H1 (cell line): Measurements from ENCODE around the gene SLC1A5. TPM values are rescaled to one million over a fixed set of nuclear protein-coding genes. Genes with fewer than 3 reads are reported as not detected.

Experiments used
- CTCF ChIA-PET: fragments of 300-600 bp; sonication (Branson Sonifier 250); formaldehyde crosslinking; loops from one replicate; lab custom pipeline; 2021; ENCODE audit not compliant: partially characterized antibody; lab: Charles Lee
- POLR2A ChIA-PET: fragments of 300-600 bp; sonication (Branson Sonifier 250); formaldehyde crosslinking; loops from one replicate; lab custom pipeline; 2021; ENCODE audit warnings: inconsistent platforms; ENCODE audit not compliant: partially characterized antibody; lab: Charles Lee
- DNase-seq, 2 experiments: peaks; one replicate each; pipeline versions ENCODE4 v3.0.0 to v3.0.0-alpha.2; 2010 to 2022; ENCODE audit warnings: low spot score in 2 of 2, low read depth in 1 of 2, mixed read lengths in 1 of 2
- FAIRE-seq: peaks from 2 replicates; lab custom pipeline; 2011; peaks lifted over from hg19 to GRCh38; lab: Jason Lieb, UNC
- H2AFZ ChIP-seq: 2 replicates; pipeline ENCODE4 v1.8.1; 2012; ENCODE audit warnings: low read length, inconsistent platforms
- H2AK5ac ChIP-seq: 2 replicates; pipeline ENCODE4 v1.6.1; 2013; ENCODE audit warnings: low read depth, low read length
- H2BK120ac ChIP-seq: replicated peaks from 2 replicates; pipeline ENCODE3; 2013; ENCODE audit warnings: low read depth, low read length, inconsistent platforms
- H2BK12ac ChIP-seq: 2 replicates; pipeline ENCODE4 v1.6.1; 2013; ENCODE audit warnings: low read depth, low read length
- H2BK15ac ChIP-seq: 2 replicates; pipeline ENCODE4 v1.6.1; 2013; ENCODE audit warnings: low read length
- H2BK20ac ChIP-seq: 2 replicates; pipeline ENCODE4 v1.6.1; 2013; ENCODE audit warnings: low read length
- H2BK5ac ChIP-seq: 2 replicates; pipeline ENCODE4 v1.6.1; 2013; ENCODE audit warnings: low read depth, low read length
- H3K14ac ChIP-seq: 2 replicates; pipeline ENCODE4 v1.6.1; 2013; ENCODE audit warnings: inconsistent platforms; ENCODE audit not compliant: insufficient read length
- H3K18ac ChIP-seq: 2 replicates; pipeline ENCODE4 v1.6.1; 2013; ENCODE audit warnings: low read length; ENCODE audit errors: extremely low read depth
- H3K23ac ChIP-seq: 2 replicates; pipeline ENCODE4 v1.6.1; 2013; ENCODE audit warnings: inconsistent platforms; ENCODE audit not compliant: insufficient read length
- H3K23me2 ChIP-seq: 2 replicates; pipeline ENCODE4 v1.6.1; 2013; ENCODE audit warnings: low read depth, low read length
- H3K27ac ChIP-seq: 2 replicates; pipeline ENCODE4 v1.6.1; 2011; ENCODE audit warnings: low read depth, low read length, inconsistent platforms
- H3K27me3 ChIP-seq, 4 experiments: replicated peaks in 1 of 4; 1 replicate in 1 of 4; 2 replicates in 3 of 4; pipeline versions ENCODE4 v1.6.1 to v1.8.1; 2011 to 2013; ENCODE audit warnings: low read length in 3 of 4, mild to moderate bottlenecking in 3 of 4, inconsistent platforms in 2 of 4, mixed read lengths in 2 of 4, moderate library complexity in 1 of 4; ENCODE audit not compliant: control insufficient read depth in 3 of 4, insufficient read depth in 3 of 4; ENCODE audit errors: extremely low read depth in 1 of 4
- H3K36me3 ChIP-seq, 4 experiments: 2 replicates each; pipeline versions ENCODE4 v1.6.1 to v1.8.1; 2011 to 2013; ENCODE audit warnings: mild to moderate bottlenecking in 4 of 4, low read length in 3 of 4, moderate library complexity in 2 of 4, control low read depth in 1 of 4, inconsistent platforms in 1 of 4; ENCODE audit not compliant: insufficient read depth in 4 of 4, control insufficient read depth in 2 of 4
- H3K4ac ChIP-seq: replicated peaks from 2 replicates; pipeline ENCODE3; 2013; ENCODE audit warnings: low read length, low read depth, mixed read lengths, inconsistent platforms; ENCODE audit not compliant: insufficient read length
- H3K4me1 ChIP-seq, 4 experiments: replicated peaks in 1 of 4; 1 replicate in 1 of 4; 2 replicates in 3 of 4; pipeline versions ENCODE4 v1.6.1 to v1.8.1; 2011 to 2013; ENCODE audit warnings: low read length in 3 of 4, inconsistent platforms in 2 of 4, mixed read lengths in 1 of 4; ENCODE audit not compliant: insufficient read depth in 4 of 4, control insufficient read depth in 3 of 4
- H3K4me2 ChIP-seq, 2 experiments: 2 replicates each; pipeline versions ENCODE4 v1.6.1 to v1.8.1; 2011 to 2013; ENCODE audit warnings: low read depth in 2 of 2, low read length in 2 of 2, control low read depth in 1 of 2, inconsistent platforms in 1 of 2, mild to moderate bottlenecking in 1 of 2; ENCODE audit not compliant: insufficient read depth in 1 of 2
- H3K4me3 ChIP-seq, 4 experiments: fragments of 200-600, 300-600 bp in 1 of 4; sonication (generic), shearing (Covaris generic), sonication (Bioruptor Twin) in 1 of 4; 2 replicates each; pipeline versions ENCODE4 v1.5.1 to v1.8.1; 2011 to 2016; ENCODE audit warnings: low read length in 4 of 4, low read depth in 3 of 4, control low read depth in 2 of 4, inconsistent platforms in 2 of 4, mild to moderate bottlenecking in 2 of 4, mixed read lengths in 1 of 4, moderate library complexity in 1 of 4; ENCODE audit not compliant: insufficient read depth in 2 of 4; ENCODE audit errors: extremely low read depth in 1 of 4
- H3K56ac ChIP-seq: replicated peaks from 2 replicates; pipeline ENCODE3; 2013; ENCODE audit warnings: low read depth, mild to moderate bottlenecking, mixed read lengths, low read length, inconsistent platforms; ENCODE audit not compliant: insufficient read length
- H3K79me1 ChIP-seq: 2 replicates; pipeline ENCODE4 v1.6.1; 2013; ENCODE audit warnings: low read depth, low read length, control low read depth
- H3K79me2 ChIP-seq, 2 experiments: 2 replicates each; pipeline versions ENCODE4 v1.6.1 to v1.8.1; 2012 to 2013; ENCODE audit warnings: low read length in 2 of 2, mild to moderate bottlenecking in 2 of 2, inconsistent platforms in 1 of 2; ENCODE audit not compliant: insufficient read depth in 2 of 2, control insufficient read depth in 1 of 2
- H3K9ac ChIP-seq, 4 experiments: replicated peaks in 1 of 4; 1 replicate in 1 of 4; 2 replicates in 3 of 4; pipeline versions ENCODE4 v1.6.1 to v1.8.1; 2011 to 2013; ENCODE audit warnings: low read depth in 3 of 4, low read length in 3 of 4, control low read depth in 2 of 4, mild to moderate bottlenecking in 2 of 4, moderate library complexity in 2 of 4, inconsistent platforms in 1 of 4; ENCODE audit errors: extremely low read depth in 1 of 4
- H3K9me3 ChIP-seq, 2 experiments: 2 replicates each; pipeline versions ENCODE4 v1.6.1 to v1.8.1; 2012 to 2013; ENCODE audit warnings: mild to moderate bottlenecking in 2 of 2, moderate library complexity in 2 of 2, control low read depth in 1 of 2, inconsistent platforms in 1 of 2, low read depth in 1 of 2, low read length in 1 of 2, mixed read lengths in 1 of 2; ENCODE audit not compliant: insufficient read depth in 2 of 2
- H4K20me1 ChIP-seq, 2 experiments: replicated peaks in 1 of 2; 2 replicates each; pipeline versions ENCODE3 to v1.8.1; 2011 to 2013; ENCODE audit warnings: inconsistent platforms in 2 of 2, low read length in 2 of 2, mild to moderate bottlenecking in 1 of 2; ENCODE audit not compliant: insufficient read depth in 2 of 2, control insufficient read depth in 1 of 2
- H4K5ac ChIP-seq: 2 replicates; pipeline ENCODE4 v1.6.1; 2013; ENCODE audit warnings: low read length, low read depth, mixed read lengths, inconsistent platforms; ENCODE audit not compliant: insufficient read length
- H4K8ac ChIP-seq: 2 replicates; pipeline ENCODE4 v1.8.0; 2013; ENCODE audit warnings: mild to moderate bottlenecking, moderate library complexity, low read length, inconsistent platforms; ENCODE audit not compliant: insufficient read depth; ENCODE audit errors: extremely low read depth
- H4K91ac ChIP-seq: replicated peaks from 2 replicates; pipeline ENCODE3; 2013; ENCODE audit warnings: low read length, mixed read lengths, inconsistent platforms; ENCODE audit not compliant: insufficient read length
- FOSL1 ChIP-seq: IDR thresholded peaks from 2 replicates; pipeline ENCODE4 v1.6.1; 2011; ENCODE audit warnings: mild to moderate bottlenecking, low read depth, low read length, moderate library complexity; ENCODE audit not compliant: insufficient read depth
- PHF8 ChIP-seq: fragments of 200-600 bp; sonication (generic); conservative IDR thresholded peaks from 2 replicates; pipeline ENCODE4 v1.7.1; 2012; ENCODE audit warnings: low read depth, mild to moderate bottlenecking, inconsistent platforms, low read length, moderate library complexity
- YY1 ChIP-seq: IDR thresholded peaks from 2 replicates; pipeline ENCODE4 v1.6.1; 2011; ENCODE audit warnings: low read depth, mild to moderate bottlenecking, low read length
- WGBS, 2 experiments: shearing (Covaris generic) in 1 of 2; methylation state at CpG; one replicate each; pipeline versions ENCODE4 v1.1.6 to v1.1.7; 2013 to 2015; ENCODE audit warnings: low lambda C conversion rate in 2 of 2, mixed read lengths in 2 of 2, inconsistent platforms in 1 of 2, low coverage in 1 of 2, missing lambda C conversion rate in 1 of 2; ENCODE audit not compliant: insufficient replicate concordance in 2 of 2, insufficient coverage in 1 of 2, insufficient read length in 1 of 2; ENCODE audit errors: extremely low coverage in 1 of 2, missing lambda C conversion rate in 1 of 2; 5-methylcytosine and 5-hydroxymethylcytosine counted together
- polyA plus RNA-seq, 7 experiments: library from polyadenylated mRNA; depleted of rRNA in 3 of 7; stranded (reverse) in 5 of 7; unstranded in 2 of 7; fragments of >200 nt in 5 of 7; fragments of 200-250 nt in 2 of 7; gene quantifications; 1 replicate in 5 of 7; 2 replicates in 1 of 7; 4 replicates in 1 of 7; pipeline versions ENCODE4 v1.2.1 to v1.2.3, GENCODE V29; 2011 to 2013; ENCODE audit warnings: missing spikeins in 2 of 7, mixed read lengths in 2 of 7
- total RNA-seq: library from RNA; stranded (reverse); fragmentation: NEBNext Ultra II Directional; extraction: Animal tissue kit (Norgen Biotek cat#: 25700); gene quantifications from 2 replicates; pipeline ENCODE4 v1.2.1, GENCODE V29; 2021
- TF ChIP-seq, protein P1 (sequence below): IDR thresholded peaks from 2 replicates; pipeline ENCODE4 v1.6.1; 2012; ENCODE audit warnings: inconsistent platforms

SLC1A5 gene
- total and polyA plus RNA-seq, 2 of the 8 experiments (the other 6 are each of a cell fraction or from before 2014, with no cell fraction given), result 291 to 351 TPM

DNA sequence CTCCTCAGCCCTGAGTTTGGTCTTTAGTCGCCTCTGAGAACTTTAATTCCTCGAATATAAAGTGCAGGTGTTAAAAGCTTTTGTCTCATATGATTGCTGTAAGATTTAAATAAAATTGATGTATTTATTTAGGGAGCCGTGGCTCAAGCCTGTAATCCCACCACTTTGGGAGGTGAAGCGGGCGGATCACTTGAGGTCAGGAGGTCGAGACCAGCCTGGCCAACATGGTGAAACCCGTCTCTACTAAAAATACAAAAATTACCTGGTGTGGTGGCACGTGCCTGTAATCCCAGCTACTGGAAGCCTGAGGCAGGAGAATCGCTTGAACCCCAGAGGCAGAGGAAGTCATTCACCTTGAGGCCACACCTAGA lies 559 bp upstream of the SLC1A5 start:
- Histone ChIP-seq H3K56ac (no peak overlapping the region), H3K27me3 (no peaks in the 10 kb centered on the region; a peak in 1 of 7 replicates), H4K91ac (no peak overlapping the region), H3K4ac (no peak overlapping the region), H3K4me1 (peaks cover 3 to 13% (median 9%) of the 10 kb centered on the region in 4 experiments; a peak in 6 of 7 replicates), H3K23ac (no peak overlapping the region), H4K5ac (no peak overlapping the region), H2BK120ac (no peak overlapping the region)
- DNase-seq, result no peak
- TF ChIP-seq, protein P1, sequence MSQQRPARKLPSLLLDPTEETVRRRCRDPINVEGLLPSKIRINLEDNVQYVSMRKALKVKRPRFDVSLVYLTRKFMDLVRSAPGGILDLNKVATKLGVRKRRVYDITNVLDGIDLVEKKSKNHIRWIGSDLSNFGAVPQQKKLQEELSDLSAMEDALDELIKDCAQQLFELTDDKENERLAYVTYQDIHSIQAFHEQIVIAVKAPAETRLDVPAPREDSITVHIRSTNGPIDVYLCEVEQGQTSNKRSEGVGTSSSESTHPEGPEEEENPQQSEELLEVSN, result peak; percentile 40; the same call in 1 of the 2 replicates
- TF ChIP-seq YY1 (no peak), PHF8 (no peak), FOSL1 (no peak)
- TF ChIP-seq, all 59 proteins: peak for 1
- Histone ChIP-seq H3K36me3 (peaks cover 4 to 17% (median 6%) of the 10 kb centered on the region in 4 experiments; a peak in 7 of 8 replicates), H3K14ac (no peak overlapping the region), H3K79me2 (peaks cover 29 to 44% of the 10 kb centered on the region in 2 experiments), H3K23me2 (peaks cover 15% of the 10 kb centered on the region), H3K4me3 (peak overlapping the region in 1 of 4 experiments; percentile 37; a peak in 1 of 8 replicates), H2AK5ac (no peak overlapping the region), H2AFZ (no peak overlapping the region; the same call in 1 of the 2 replicates), H3K9ac (peak overlapping the region in 1 of 4 experiments; percentile 20; a peak in 2 of 7 replicates), H2BK5ac (no peak overlapping the region; the same call in 1 of the 2 replicates), H3K9me3 (no peaks in the 10 kb centered on the region), H3K4me2 (peak overlapping the region; percentile 45 to 98; a peak in 3 of 4 replicates), H2BK15ac (peak overlapping the region; percentile 90; the same call in 1 of the 2 replicates), H3K18ac (no peak overlapping the region), H3K27ac (no peak overlapping the region), H3K79me1 (peaks cover 2% of the 10 kb centered on the region; the same call in 1 of the 2 replicates), H2BK20ac (no peak overlapping the region), H4K20me1 (peaks cover 5 to 21% of the 10 kb centered on the region in 2 experiments), H2BK12ac (peak overlapping the region; percentile 75), H4K8ac (no peak overlapping the region)
- no peak for FAIRE-seq
- ChIA-PET POLR2A (interaction anchor here (0.7 to 18.4 kb wide), 33 partner anchors 9 to 369 kb away, joined by 3 to 333 read pairs (median 7); partner anchors contain the start of genes AP2S1 and ARHGAP35), CTCF (interaction anchor here (1.4 to 2.4 kb wide), 3 partner anchors 22 to 202 kb away, joined by 7 to 8 read pairs (median 7); no protein-coding TSS in a partner anchor)
- 43% methylated on average over 9 of the region's 9 CpGs; no CpG with 5 or more reads in 1 of the 2 experiments for WGBS, 2 experiments
